ENCODE results near the gene SYTL2. TPM values are rescaled to one million over a fixed set of nuclear protein-coding genes. Genes with fewer than 3 reads are reported as not detected.
"Not testable (repeated sequence)": the region's sequence is repeated elsewhere in the genome, so short reads cannot be mapped to it uniquely, and the experiment has no call there.

Gene SYTL2
- polyA plus RNA-seq, 1 donor = 69.7 TPM

DNA sequence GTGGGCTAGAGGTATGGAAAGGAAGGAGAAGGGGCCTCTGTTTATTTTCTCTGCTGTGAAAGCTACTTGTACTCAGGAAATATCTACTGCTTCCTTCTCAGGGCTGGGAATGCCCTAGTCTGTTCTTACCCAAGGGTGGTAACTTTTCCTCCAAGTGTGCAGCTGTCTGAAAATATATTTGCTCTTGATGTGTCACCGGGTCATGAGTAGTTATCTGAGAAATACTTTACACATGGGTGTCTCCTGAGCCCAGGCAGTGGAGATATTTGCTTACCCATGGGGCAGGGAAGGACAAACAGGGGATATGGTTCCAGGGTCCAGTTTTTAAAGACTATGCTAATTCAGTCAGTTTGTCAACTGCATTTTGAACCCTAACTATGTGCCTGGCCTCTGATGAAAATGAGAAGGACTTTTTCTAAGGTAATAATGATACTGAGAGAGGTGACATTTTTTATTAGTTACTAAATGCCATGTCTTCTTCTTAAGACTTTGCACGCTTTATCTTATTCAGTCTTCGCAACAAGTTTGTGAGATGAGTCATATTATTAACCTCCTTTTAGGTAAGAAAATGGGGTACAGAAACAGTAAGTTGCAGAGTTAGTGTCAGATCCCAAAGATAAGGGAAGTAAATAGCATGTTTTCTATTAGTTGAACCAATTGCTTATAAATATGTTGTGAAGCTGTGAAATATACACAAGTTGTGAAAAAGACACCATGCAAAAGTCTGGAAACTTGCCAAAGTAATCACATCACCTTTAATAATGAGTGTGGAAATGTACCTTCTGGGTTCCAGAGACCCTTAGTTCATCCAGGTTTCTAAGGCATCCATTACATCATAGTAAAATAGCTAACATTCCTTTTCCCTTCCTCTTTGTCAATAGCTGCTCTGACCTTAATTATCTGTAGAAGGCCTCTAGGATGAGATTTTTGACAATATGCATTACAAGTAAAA is 22.9 kb downstream of the SYTL2 start:
- no peak for DNase-seq

DNA sequence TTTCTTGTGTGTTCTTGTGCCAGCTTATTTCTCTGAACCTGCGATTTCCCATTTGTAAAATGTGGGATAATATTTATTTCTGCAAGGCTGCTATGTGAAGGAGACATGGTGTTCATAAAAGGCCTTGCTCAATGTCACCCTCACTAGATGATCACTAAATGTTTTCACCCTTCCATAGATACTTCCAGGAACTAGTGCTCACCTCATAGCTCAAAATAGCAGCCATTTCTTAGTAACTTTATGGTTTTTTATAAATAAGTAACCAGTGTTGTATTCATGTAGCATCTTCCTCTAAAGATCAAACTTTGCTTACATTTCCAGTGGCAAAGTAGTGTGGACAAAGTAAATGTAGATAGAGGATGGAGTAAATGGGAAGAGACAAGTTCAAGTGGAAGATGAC is 23.8 kb downstream of the SYTL2 start:
- no peak for DNase-seq

DNA sequence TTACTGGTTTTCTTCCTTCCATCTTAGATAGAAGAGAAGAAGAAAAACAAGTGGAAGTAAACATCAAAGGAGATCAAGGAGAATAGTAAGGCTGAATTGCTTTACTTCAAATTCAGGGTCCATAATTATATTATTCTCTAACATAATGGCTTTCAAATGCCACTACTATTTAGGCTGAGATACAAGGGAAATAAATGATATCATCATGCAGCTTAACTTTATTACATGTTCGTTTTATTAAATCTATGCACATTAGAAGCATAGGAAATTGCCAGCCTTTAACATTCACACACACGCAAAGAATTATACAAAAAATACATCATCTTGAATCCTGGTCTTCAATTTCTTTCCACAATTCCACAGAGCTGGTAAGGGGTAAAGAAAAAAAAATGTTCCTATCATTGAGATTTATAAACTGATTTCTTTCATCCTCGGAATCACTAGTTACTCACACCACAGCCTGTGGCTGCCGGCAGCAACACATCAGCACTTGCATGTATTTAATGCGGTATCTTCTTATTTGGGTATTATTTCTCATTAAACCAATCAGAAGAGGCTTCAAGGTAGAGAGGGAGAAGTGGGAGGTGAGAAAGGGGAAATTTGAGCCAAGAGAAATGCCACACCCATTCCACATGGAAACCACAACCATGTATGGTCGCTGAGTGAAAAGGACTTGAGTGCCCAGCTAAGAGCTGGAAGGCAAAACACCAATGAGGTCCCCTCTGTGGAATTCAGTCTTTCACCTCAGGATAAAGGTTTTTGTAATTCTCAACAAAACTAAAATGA is 26.3 kb downstream of the SYTL2 start:
- no peak for DNase-seq

DNA sequence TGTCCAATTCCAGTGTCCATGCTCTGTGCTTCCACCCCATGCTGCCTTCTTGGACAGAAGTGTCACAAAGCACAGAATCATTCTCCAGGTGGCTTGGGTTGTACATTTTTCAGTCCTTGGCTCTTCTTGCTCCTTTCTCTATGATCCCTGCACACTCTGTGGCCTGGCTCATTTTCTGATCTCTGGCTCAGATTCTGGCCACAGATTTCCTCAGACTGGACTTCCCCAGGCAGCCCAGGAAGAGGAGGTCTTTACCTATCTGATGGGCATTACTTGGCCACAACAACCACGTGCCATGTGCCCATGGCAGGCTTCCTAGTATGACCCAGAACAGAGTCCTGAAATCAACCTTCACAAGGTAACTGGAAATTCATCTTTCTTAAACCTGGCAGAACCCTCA is 27.2 kb downstream of the SYTL2 start:
- no peak for DNase-seq

DNA sequence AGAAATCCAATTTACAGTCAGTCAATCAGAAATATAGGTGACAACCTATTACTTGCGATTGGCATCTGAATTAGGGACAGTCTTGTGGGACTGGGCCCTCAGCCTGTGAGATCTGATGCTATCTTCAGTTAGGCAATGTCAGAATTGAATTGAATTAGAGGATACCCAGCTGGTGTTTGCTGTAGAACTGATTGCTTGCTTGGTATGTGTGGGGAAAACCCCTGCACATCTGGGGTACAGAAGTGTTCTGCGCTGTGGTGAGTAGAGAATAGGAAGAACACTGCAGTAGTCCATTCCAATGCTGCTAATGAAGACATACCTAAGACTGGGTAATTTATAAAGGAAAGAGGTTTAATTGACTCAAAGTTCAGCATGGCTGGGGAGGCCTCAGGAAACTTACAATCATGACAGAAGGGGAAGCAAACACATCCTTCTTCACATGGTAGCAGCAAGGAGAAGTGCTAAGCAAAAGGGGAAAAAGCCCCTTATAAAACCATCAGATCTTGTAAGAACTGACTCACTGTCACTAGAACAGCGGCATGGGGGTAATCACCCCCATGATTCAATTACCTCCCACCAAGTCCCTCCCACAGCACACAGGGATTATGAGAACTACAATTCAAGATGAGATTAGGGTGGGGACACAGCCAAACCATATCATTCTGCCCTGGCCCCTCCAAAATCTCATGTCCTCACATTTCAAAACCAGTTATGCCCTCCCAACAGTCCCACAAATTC is 30.0 kb downstream of the SYTL2 start:
- not testable (repeated sequence) for DNase-seq

DNA sequence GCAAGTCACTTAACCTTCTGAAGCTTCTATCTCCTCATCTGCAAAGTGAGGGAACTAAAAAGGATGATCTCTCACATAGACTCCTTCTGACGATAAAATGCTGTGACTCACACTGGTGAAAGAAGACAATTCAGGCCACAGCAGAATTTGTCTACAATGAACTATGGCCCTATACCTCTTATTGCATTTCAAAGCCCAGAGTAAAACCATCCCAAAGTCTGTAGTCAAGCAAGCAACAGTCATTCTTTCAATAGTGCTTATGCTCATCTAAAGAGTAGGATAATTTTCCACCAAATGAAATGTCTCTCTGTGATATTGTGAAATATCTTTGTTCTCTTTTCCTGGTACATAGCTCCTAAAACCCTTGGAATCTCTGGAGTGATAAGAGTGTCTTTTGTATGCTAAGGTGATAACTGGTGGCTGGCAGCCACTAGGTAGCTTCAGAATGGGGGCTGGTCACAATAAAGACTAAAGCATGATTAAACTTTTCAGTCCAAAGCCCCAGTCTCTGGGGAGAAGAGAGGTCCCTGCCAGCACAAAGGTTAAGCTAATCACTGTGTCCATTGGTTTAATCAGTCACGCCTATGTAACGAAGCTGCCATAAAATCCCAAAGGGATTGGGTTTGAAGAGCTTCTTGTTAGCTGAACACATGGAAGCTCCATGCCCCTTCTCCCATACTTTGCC is 30.8 kb downstream of the SYTL2 start:
- DNase-seq = no peak

DNA sequence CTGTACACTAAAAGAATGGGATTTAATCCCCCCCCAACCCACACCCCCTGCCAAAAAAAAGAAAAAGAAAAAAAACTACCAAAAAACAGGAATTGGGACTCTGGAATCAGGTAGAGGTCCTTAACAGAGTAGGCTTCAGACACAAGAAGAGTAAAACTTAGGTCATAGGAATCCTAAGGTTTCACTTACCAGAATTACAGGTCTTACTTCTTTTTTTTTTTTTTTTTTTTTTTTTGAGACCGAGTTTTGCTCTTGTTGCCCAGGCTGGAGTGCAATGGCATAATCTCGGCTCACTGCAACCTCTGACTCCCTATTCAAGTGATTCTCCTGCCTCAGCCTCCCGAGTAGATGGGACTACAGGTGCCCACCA is 33.4 kb downstream of the SYTL2 start:
- not testable (repeated sequence) for DNase-seq

DNA sequence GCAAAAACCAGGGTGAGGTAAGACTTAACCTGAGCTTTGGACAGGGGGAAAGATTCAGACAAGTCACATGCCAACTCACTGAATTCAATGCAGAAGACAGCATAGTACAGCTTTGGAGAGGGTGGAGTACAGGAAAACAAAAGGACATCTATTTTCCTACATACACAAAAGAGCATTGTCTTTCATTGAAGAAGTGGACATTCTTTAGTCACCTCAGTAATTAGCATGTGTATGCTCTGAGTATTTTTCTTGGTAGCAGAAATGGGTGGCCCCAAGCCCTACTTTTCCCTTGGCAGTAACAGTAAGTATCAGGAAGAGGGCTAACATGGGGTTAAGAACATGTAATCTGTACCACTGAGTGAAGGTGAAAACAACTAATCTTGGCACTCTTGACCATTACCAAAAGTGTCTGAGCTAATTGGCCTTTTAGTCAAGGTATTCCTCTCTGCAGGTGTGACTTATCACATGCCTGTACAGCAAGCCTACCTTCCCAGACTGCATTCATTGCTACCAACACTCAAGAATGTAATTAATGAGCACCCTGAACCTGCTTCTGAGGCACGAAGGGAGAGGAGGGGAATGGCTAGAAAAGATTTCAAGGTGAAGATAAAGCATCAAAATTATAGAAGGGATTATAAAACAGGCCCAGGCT is 33.9 kb downstream of the SYTL2 start:
- no peak for DNase-seq

DNA sequence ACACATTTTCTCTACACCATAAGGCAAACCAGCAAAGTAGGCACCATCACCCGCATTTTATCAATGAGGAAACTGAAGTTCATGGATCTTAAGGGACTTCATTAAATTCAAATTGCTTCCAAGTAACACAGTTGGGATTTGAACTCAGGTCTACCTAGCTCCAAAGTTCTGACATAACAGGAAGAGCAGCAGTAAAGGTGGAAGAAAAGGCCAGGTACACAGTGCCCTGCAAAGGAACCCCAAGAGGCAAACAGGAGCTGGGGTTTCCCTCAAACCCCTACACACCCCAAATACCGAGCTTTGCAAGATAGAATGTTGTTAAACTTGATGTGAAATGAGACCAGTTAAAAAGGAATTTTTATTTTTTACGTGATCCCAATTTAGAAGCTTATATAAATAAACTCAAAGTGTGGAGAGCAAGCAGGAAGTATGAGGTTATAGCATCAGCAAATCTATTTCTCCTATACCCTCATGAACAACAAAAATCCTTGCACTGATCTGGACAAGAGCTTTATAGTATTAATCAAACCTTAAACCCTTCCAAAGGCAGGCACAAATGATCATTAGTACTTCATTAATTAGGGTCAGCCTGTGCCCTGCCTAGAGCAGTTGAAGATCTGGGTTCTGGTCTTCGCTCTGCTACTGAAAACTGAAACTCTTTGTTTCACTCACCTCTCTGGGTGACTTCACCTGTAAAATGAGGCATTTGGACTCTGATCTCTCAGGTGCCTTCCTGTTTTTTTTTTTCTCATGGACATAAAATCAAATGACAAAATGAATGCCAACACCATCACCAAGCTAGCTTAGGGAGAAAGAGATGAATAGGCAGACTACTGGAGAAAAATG is 36.5 kb downstream of the SYTL2 start:
- DNase-seq = no peak

DNA sequence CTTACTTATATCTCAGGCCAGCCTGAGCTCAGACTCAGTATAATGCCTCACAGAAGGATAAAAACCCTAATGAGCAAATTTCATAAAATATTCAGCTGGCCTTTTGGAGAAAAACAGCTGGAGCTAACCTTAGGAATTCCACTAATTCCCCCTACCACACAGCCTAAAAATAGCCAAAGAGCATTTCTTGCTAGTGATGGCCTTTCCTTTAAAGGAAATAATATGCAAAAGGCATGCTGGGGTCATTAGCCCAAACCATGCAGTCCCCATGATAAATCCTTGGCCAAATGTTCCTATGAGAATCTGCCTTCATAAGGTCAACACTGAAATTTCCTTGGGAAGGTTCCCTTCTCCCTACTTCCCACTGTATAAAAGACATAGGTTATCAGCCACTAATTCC is 38.2 kb downstream of the SYTL2 start:
- no peak for DNase-seq

DNA sequence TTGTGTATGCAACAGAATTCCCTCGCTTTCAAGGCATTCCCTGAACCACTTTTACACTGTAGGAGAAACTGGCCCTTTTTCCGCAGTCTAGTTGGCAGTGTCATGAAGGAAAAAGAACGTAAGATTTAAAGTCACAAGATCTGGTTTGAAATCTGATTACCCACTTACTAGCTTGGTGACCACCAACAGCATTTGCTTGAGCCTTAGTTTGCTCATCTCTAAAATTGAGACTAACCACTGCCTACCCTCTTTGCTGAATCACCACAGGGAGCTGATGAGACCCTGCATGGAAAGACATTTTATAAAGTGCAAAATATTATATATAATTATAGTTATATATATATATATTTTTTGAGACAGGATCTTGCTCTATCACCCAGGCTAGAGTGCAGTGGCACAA is 39.4 kb downstream of the SYTL2 start:
- no peak for DNase-seq

DNA sequence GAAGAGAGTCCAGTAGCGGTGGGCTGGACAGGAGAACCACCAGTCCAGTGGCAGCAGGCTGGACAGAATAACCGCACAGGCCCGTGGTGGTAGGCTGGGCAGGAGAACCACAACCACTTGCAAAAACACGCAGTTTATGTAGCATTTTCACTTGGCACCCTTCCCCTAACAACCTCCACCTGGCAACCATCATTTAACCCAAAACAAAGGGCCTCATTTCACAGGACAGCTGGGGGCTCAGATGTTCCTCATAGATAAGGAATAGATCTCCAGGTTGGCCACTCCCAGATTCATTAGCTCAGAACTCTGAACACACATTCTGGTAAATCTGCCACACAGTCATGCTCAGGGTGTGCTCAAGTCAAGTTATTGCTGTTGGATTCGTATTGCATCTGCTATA is 41.2 kb downstream of the SYTL2 start:
- no peak for DNase-seq

DNA sequence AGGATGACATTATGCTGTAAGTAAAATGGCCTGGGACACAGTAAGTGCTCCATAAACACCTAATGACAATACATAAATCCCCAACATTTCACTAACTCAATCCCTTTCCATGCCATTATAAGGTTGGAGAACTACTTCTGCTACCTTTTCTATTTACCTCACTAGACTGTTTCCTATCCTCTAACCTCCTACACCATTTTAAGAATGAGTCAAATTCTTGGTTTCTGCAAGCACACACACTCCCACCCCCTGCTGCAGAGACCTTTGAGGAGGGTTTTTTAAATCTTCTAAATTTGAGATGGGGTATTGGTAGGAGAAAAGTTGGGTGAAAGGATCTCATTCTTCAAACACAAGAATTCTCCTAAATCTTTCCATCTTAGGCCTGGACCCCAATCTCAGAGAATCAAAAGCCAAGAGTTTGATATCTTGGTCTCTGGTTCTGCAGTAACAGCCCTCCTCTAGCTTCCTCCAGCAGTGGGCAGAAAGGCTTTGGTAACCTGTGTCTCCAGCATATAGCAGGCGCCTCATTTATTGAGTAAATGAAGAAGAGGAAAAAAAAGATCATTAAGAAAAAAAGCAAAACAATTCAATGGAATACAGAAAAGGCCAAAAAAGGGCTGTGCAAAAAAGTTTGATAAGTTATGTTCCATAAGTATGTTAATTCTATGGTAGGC is 42.3 kb downstream of the SYTL2 start:
- DNase-seq = no peak

DNA sequence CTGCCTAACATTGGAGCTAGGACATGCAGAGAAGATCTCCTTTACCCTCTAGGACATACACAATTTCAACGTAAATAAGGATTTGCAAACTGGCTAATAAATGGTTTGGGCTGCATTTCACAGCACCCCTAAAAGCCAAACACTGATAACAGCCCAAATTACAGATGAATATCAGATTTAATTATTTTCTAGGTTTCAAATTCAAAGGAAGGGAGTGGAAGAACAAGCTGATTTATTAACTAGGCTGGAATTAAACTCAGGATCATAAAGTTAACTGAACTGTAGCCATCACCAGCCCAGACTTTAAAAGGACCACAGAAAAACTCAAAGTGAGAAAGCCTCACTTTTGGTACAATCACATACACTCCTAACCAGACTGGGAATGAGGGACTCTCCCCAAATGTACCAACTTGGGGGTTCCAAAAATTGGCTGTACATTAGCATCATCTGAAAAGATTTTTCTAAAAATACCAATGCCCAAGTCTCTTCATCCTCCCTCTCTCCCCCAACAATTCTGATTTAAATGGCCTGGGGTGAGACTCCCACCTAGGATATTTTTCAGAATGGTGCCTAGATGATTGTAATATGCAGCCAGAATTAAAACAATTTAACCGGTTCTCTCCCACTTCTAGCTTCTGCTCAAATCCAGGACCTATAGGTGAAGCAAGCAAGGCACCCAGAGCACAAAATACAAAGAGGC is 43.5 kb downstream of the SYTL2 start:
- DNase-seq = no peak

DNA sequence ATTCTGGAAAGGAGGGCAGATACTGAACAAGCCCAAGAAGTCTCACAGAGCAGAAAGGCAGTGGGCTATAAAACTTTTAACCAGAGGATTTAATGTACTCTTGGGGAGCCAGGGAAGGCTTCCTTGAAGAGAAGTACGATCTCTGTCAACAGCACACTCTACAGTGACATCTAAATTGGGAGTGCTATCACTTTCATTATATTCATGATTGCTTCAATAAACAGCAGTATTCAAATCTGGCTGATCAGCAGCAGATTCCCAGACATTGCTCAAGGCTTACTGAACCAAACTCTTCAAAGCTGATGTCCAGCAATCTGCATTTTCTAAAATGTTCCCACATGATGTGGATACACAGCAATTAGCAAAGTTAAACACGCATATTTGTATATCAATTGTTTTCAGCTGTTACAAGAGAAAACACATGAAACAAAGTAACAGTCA is 44.2 kb downstream of the SYTL2 start:
- DNase-seq = no peak

DNA sequence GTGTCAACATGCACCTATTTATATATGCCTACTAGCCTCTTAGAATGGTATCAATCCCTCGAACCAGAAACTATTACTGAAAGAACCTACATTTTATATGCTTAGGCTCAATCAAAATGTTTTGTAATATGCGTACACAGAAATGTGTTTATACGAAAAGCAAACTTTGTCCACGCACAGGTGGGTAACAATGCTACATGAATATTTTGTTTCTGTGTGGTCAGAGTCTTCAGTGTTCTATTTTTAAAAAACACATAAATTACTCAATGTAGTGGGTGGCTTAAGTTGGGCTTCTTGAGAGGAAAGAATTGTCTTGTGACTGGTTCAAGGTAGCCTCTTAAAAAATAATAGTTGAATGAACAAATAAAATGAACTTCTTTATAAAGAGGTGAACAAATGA is 46.1 kb downstream of the SYTL2 start:
- DNase-seq = no peak

DNA sequence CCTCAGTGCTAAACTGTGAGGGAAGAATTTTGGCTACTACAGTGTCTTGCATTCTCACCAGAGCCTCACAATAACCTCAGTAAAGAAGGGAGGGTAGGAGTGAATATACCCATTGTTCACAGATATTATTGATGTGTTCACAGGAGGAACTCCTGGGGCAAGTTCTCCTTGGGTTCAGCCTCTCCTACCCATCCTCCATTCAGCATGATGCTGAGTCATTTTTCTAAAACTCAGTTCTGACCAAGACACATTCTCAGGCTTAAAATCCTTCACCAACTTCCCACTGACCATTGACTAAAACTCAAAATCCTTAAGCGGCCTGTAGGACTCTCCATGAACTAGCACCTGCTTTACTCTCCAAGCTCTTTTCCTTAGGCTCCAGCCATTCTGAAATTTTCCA is 48.7 kb downstream of the SYTL2 start:
- DNase-seq = no peak

DNA sequence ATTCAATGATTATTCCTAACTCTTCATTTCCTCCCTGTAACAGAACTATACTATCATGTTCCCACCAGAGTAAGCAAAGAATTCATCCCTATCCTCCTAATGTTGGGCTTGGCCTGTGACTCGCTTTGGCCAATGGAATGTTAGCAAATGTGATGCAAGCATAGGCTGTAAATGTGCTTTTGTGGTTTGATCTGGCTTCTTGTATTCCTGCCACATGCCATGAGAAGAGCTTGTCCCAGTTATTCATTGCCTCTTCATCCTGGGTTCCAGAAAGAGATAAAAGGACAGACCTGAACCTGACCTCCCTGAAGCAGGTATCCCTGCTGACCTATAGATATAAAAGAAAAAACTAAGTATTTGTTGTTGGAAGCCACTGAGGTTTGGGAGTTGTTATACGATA is 51.0 kb downstream of the SYTL2 start:
- DNase-seq = no peak

DNA sequence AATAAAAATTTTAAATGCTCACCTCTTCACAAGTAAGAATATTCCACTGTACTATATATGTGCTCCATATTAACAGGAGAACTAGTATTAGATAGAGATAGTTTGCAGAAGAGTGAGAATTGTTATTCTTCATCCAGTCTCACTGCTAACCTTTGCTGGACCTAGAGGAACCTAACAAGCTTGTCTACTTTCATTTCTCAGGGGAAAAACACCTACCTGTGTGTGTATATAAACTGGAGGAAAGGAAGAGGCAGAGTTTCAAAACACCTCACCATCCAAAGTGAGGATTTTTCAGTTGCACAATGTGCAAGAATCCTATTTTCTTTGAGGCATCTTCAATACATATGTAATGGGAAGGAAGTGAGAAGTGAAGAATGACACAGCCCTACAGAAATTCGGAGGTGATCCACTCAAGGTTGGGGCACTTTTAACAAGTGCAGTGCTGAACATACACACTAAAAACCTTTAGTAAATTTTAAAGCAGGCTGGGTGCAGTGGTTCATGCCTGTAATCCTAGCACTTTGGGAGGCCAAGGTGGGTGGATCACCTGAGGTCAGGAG is 52.4 kb downstream of the SYTL2 start:
- no peak for DNase-seq

All from hindlimb muscle (tissue), 1 donor.